WTC11 (cell line): ENCODE data around the gene UBE3C. TPM values are rescaled to one million over a fixed set of nuclear protein-coding genes. Genes with fewer than 3 reads are reported as not detected.

Source experiments
- ATAC-seq: fragments of 200-7000 bp; cut with Tn5 transposase; 2 replicates; pipeline ENCODE4 v1.10.0; 2021; ENCODE audit warnings: mild to moderate bottlenecking, moderate library complexity
- CTCF ChIA-PET: fragments of 300-600 bp; sonication (Branson Sonifier 250); formaldehyde crosslinking; loops from one replicate; lab custom pipeline; 2021; ENCODE audit warnings: antibody characterized with exemption; lab: Charles Lee
- POLR2A ChIA-PET: fragments of 350-600 bp; sonication (Branson Sonifier 250); formaldehyde crosslinking; loops from one replicate; lab custom pipeline; 2021; ENCODE audit warnings: antibody characterized with exemption; lab: Charles Lee
- DNase-seq: peaks from one replicate; pipeline ENCODE4 v3.0.0; 2021; ENCODE audit warnings: low spot score
- H3K27ac Mint-ChIP-seq: 2 replicates; pipeline ENCODE4 v1.8.0; 2021; ENCODE audit warnings: mixed read lengths
- H3K27me3 Mint-ChIP-seq: 2 replicates; pipeline ENCODE4 v1.8.0; 2021; ENCODE audit warnings: low read depth, mild to moderate bottlenecking, moderate library complexity, mixed read lengths
- H3K36me3 Mint-ChIP-seq: 2 replicates; pipeline ENCODE4 v1.8.0; 2021; ENCODE audit warnings: mixed read lengths
- H3K4me1 Mint-ChIP-seq: 2 replicates; pipeline ENCODE4 v1.8.0; 2022; ENCODE audit warnings: mixed read lengths
- H3K4me3 Mint-ChIP-seq: 2 replicates; pipeline ENCODE4 v1.8.0; 2021; ENCODE audit warnings: mild to moderate bottlenecking, moderate library complexity, mixed read lengths
- H3K9me3 Mint-ChIP-seq: 2 replicates; pipeline ENCODE4 v1.8.0; 2021; ENCODE audit warnings: mixed read lengths
- ATF3 ChIP-seq: sonication (generic); formaldehyde crosslinking; conservative IDR thresholded peaks from 2 replicates; pipeline ENCODE4 v1.8.1; 2022; ENCODE audit warnings: mild to moderate bottlenecking, missing genetic modification reagents
- ELF4 ChIP-seq: sonication (generic); formaldehyde crosslinking; IDR thresholded peaks from 2 replicates; pipeline ENCODE4 v1.8.1; 2022; ENCODE audit warnings: low read depth, mild to moderate bottlenecking, moderate library complexity, missing genetic modification reagents
- FOXJ3 ChIP-seq: sonication (generic); formaldehyde crosslinking; IDR thresholded peaks from 2 replicates; pipeline ENCODE4 v1.9.0; 2021; ENCODE audit warnings: missing genetic modification reagents, mild to moderate bottlenecking, borderline replicate concordance
- MAX ChIP-seq: sonication (generic); formaldehyde crosslinking; IDR thresholded peaks from 2 replicates; pipeline ENCODE4 v1.8.0; 2022; ENCODE audit warnings: mild to moderate bottlenecking, missing genetic modification reagents
- MLX ChIP-seq: sonication (generic); formaldehyde crosslinking; IDR thresholded peaks from 2 replicates; pipeline ENCODE4 v1.8.1; 2023; ENCODE audit warnings: mild to moderate bottlenecking, missing genetic modification reagents, moderate library complexity
- MXD4 ChIP-seq: fragments of 250-450 bp; sonication (Bioruptor Pico); IDR thresholded peaks from 2 replicates; pipeline ENCODE4 v1.8.0; 2021; ENCODE audit warnings: mild to moderate bottlenecking, moderate library complexity, borderline replicate concordance
- NFE2L1 ChIP-seq: sonication (generic); formaldehyde crosslinking; IDR thresholded peaks from 2 replicates; pipeline ENCODE4 v1.8.1; 2023; ENCODE audit warnings: missing genetic modification reagents
- NR1H2 ChIP-seq: sonication (generic); formaldehyde crosslinking; IDR thresholded peaks from 2 replicates; pipeline ENCODE4 v1.9.0; 2021; ENCODE audit warnings: mild to moderate bottlenecking, moderate library complexity, missing genetic modification reagents
- NR2C2 ChIP-seq: sonication (generic); formaldehyde crosslinking; IDR thresholded peaks from 2 replicates; pipeline ENCODE4 v1.8.0; 2022; ENCODE audit warnings: mild to moderate bottlenecking, missing genetic modification reagents
- RORB ChIP-seq: fragments of 250-450 bp; sonication (Bioruptor Pico); IDR thresholded peaks from 2 replicates; pipeline ENCODE4 v1.9.0; 2021; ENCODE audit warnings: mild to moderate bottlenecking
- SMAD3 ChIP-seq: sonication (generic); formaldehyde crosslinking; IDR thresholded peaks from 2 replicates; pipeline ENCODE4 v1.8.0; 2022; ENCODE audit warnings: missing genetic modification reagents, mild to moderate bottlenecking, borderline replicate concordance
- SMAD4 ChIP-seq: sonication (generic); formaldehyde crosslinking; IDR thresholded peaks from 2 replicates; pipeline ENCODE4 v1.8.0; 2022; ENCODE audit warnings: mild to moderate bottlenecking, missing genetic modification reagents
- SP1 ChIP-seq: sonication (generic); formaldehyde crosslinking; conservative IDR thresholded peaks from 2 replicates; pipeline ENCODE4 v1.8.1; 2022; ENCODE audit warnings: missing genetic modification reagents
- TEAD1 ChIP-seq: sonication (generic); formaldehyde crosslinking; IDR thresholded peaks from 2 replicates; pipeline ENCODE4 v1.8.0; 2022; ENCODE audit warnings: mild to moderate bottlenecking, missing genetic modification reagents
- ZMAT4 ChIP-seq: fragments of 250-450 bp; sonication (Bioruptor Pico); IDR thresholded peaks from 2 replicates; pipeline ENCODE4 v1.9.0; 2021; ENCODE audit warnings: mild to moderate bottlenecking
- ZNF396 ChIP-seq: fragments of 250-450 bp; sonication (Bioruptor Pico); IDR thresholded peaks from 2 replicates; pipeline ENCODE4 v1.8.0; 2021; ENCODE audit warnings: mild to moderate bottlenecking, moderate library complexity, borderline replicate concordance
- ZNF423 ChIP-seq: fragments of 250-450 bp; sonication (Bioruptor Pico); IDR thresholded peaks from 2 replicates; pipeline ENCODE4 v2.1.2; 2022; ENCODE audit warnings: mild to moderate bottlenecking, moderate library complexity
- ZNF425 ChIP-seq: fragments of 250-450 bp; sonication (Bioruptor Pico); conservative IDR thresholded peaks from 2 replicates; pipeline ENCODE4 v1.9.0; 2021; ENCODE audit warnings: mild to moderate bottlenecking
- ZNF532 ChIP-seq: fragments of 250-450 bp; sonication (Bioruptor Pico); IDR thresholded peaks from 2 replicates; pipeline ENCODE4 v1.9.0; 2021; ENCODE audit warnings: mild to moderate bottlenecking, borderline replicate concordance
- total RNA-seq: library from RNA; stranded (reverse); gene quantifications from 3 replicates; pipeline ENCODE4 v1.2.3, GENCODE V29; 2021
- TF ChIP-seq, protein P1 (sequence below): sonication (generic); formaldehyde crosslinking; IDR thresholded peaks from 2 replicates; pipeline ENCODE4 v1.8.1; 2022; ENCODE audit warnings: low read depth, mild to moderate bottlenecking, moderate library complexity, missing genetic modification reagents, borderline replicate concordance

The UBE3C gene
- total RNA-seq, 1 experiment from 2014 or later: 59.7 TPM

- CTCF ChIA-PET: no interaction called here
- no peaks in the 10 kb centered on the region for H3K27me3 Mint-ChIP-seq
- TF ChIP-seq, protein P1, sequence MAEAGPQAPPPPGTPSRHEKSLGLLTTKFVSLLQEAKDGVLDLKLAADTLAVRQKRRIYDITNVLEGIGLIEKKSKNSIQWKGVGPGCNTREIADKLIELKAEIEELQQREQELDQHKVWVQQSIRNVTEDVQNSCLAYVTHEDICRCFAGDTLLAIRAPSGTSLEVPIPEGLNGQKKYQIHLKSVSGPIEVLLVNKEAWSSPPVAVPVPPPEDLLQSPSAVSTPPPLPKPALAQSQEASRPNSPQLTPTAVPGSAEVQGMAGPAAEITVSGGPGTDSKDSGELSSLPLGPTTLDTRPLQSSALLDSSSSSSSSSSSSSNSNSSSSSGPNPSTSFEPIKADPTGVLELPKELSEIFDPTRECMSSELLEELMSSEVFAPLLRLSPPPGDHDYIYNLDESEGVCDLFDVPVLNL (CRISPR knock-in tag): no peak
- no peak for TF ChIP-seq ELF4
- TF ChIP-seq, all 79 proteins: peak for 0
- ATAC-seq (no peak), DNase-seq (no peak)
- POLR2A ChIA-PET: no interaction called here
- Mint-ChIP-seq H3K4me1 (peaks cover 46% of the 10 kb centered on the region), H3K4me3 (no peak overlapping the region), H3K27ac (peak overlapping the region; percentile 53), H3K36me3 (peaks cover 26% of the 10 kb centered on the region), H3K9me3 (no peaks in the 10 kb centered on the region)
Measured at GRCh38 chr7:157141525-157142060, 2.9 kb downstream of the UBE3C start.

DNA sequence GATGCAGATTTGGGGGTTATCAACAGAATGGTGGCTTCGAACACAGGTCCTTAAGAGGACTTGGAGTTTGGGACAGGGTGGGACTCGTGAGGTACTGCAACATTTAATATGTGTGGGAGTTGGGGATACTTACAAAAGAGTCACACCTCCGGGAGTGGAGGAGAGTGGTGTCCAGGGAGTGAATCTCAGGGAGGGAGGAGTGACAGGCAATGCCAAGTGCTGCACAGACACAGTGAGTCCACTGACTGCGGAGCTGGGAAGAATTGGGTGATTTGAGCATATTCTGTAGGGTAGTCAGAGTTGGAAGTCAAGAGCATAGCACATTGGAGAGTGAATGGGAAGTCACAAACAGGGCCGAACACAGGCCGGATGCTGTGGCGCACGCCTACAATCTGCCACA lies 5.1 kb downstream of the UBE3C start:
- ATAC-seq: no peak
- ChIA-PET POLR2A (no interaction called here), CTCF (no interaction called here)
- no peak for DNase-seq
- H3K27ac Mint-ChIP-seq: peak overlapping the region; percentile 71
- H3K9me3 Mint-ChIP-seq: no peaks in the 10 kb centered on the region
- no peaks in the 10 kb centered on the region for H3K27me3 Mint-ChIP-seq
- peaks cover 55% of the 10 kb centered on the region for H3K4me1 Mint-ChIP-seq
- TF ChIP-seq MXD4 (CRISPR knock-in tag) (no peak), NFE2L1 (CRISPR knock-in tag) (no peak), SMAD3 (CRISPR knock-in tag) (no peak), RORB (CRISPR knock-in tag) (no peak), ATF3 (CRISPR knock-in tag) (no peak), ZNF425 (CRISPR knock-in tag) (no peak), ZNF532 (CRISPR knock-in tag) (no peak)
- TF ChIP-seq, all 79 proteins: peak for 0
- Mint-ChIP-seq H3K4me3 (no peak overlapping the region), H3K36me3 (peaks cover 26% of the 10 kb centered on the region)

GRCh38 chr7:157149317-157149716 lies 10.6 kb downstream of the UBE3C start:
- ATAC-seq: no peak
- Mint-ChIP-seq H3K27ac (peak overlapping the region; percentile 26; the same call in 1 of the 2 replicates), H3K4me1 (peaks cover 61% of the 10 kb centered on the region), H3K36me3 (no peaks in the 10 kb centered on the region; the same call in 1 of the 2 replicates), H3K4me3 (no peak overlapping the region), H3K9me3 (no peaks in the 10 kb centered on the region), H3K27me3 (no peaks in the 10 kb centered on the region)
- ChIA-PET CTCF (no interaction called here), POLR2A (no interaction called here)
- DNase-seq: no peak
- no peak for TF ChIP-seq NR2C2 (CRISPR knock-in tag)
- no peak for TF ChIP-seq NR1H2
- no peak for TF ChIP-seq ZNF396 (CRISPR knock-in tag)
- TF ChIP-seq SP1 (CRISPR knock-in tag): no peak
- no peak for TF ChIP-seq ZMAT4 (CRISPR knock-in tag)
- TF ChIP-seq ZNF423 (CRISPR knock-in tag): no peak
- TF ChIP-seq SMAD4 (CRISPR knock-in tag): no peak
- TF ChIP-seq FOXJ3 (CRISPR knock-in tag): no peak
- TF ChIP-seq MAX: no peak
- no peak for TF ChIP-seq TEAD1 (CRISPR knock-in tag)
- no peak for TF ChIP-seq MLX (CRISPR knock-in tag)
